ENCODE results near the gene STK32B.

GRCh38 chr4:5156682-5157081, 105.4 kb downstream of the STK32B start:
- no peak for TF ChIP-seq POLR2A (IDR thresholded peaks at IDR 0.05)
- TF ChIP-seq, protein P1, sequence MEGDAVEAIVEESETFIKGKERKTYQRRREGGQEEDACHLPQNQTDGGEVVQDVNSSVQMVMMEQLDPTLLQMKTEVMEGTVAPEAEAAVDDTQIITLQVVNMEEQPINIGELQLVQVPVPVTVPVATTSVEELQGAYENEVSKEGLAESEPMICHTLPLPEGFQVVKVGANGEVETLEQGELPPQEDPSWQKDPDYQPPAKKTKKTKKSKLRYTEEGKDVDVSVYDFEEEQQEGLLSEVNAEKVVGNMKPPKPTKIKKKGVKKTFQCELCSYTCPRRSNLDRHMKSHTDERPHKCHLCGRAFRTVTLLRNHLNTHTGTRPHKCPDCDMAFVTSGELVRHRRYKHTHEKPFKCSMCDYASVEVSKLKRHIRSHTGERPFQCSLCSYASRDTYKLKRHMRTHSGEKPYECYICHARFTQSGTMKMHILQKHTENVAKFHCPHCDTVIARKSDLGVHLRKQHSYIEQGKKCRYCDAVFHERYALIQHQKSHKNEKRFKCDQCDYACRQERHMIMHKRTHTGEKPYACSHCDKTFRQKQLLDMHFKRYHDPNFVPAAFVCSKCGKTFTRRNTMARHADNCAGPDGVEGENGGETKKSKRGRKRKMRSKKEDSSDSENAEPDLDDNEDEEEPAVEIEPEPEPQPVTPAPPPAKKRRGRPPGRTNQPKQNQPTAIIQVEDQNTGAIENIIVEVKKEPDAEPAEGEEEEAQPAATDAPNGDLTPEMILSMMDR (IDR thresholded peaks at IDR 0.05) = no peak

Measured in stomach (tissue), 4 donors.